HG03045 (cell line): ENCODE results near the gene RPS27.
"Not testable (repeated sequence)": the region's sequence is repeated elsewhere in the genome, so short reads cannot be mapped to it uniquely, and the experiment has no call there.

Experiments used
- ATAC-seq: cut with Tn5 transposase; IDR thresholded peaks from one replicate; pipeline ENCODE4 v1.9.1; 2021; ENCODE audit warnings: mild to moderate bottlenecking, moderate library complexity; ENCODE audit not compliant: unreplicated experiment

Gene RPS27

GRCh38 chr1:153960206-153960605, 30.4 kb upstream of the RPS27 start:
- no peak for ATAC-seq

GRCh38 chr1:153961421-153961820, 29.1 kb upstream of the RPS27 start:
- ATAC-seq: no peak

GRCh38 chr1:153962088-153963029, 28.2 kb upstream of the RPS27 start:
- no peak for ATAC-seq

- peak; percentile 57 for ATAC-seq
These were observed 27.3 kb upstream of the RPS27 start, which contains the start of gene SLC39A1 for GRCh38 chr1:153963030-153963849. Gene SLC39A1 (minus strand): TSS chr1:153963537. CDS start chr1:153962715, 822 bp downstream.

- peak; percentile 2 for ATAC-seq
These were observed 26.7 kb upstream of the RPS27 start for GRCh38 chr1:153963850-153964331.

GRCh38 chr1:153967107-153967999, 23.2 kb upstream of the RPS27 start, which contains the start of gene CREB3L4:
Gene CREB3L4 (plus strand): TSS chr1:153967902. CDS start chr1:153968526, 624 bp downstream.
- peak; percentile 70 for ATAC-seq

GRCh38 chr1:153968000-153968363, 22.6 kb upstream of the RPS27 start:
- ATAC-seq: no peak

- no peak for ATAC-seq
These were observed 22.2 kb upstream of the RPS27 start for GRCh38 chr1:153968408-153968807.

- ATAC-seq: no peak
These were observed 21.6 kb upstream of the RPS27 start for GRCh38 chr1:153968972-153969371.

- ATAC-seq: no peak
These were observed 20.2 kb upstream of the RPS27 start for GRCh38 chr1:153970346-153970745.

GRCh38 chr1:153973071-153973470, 17.5 kb upstream of the RPS27 start:
- ATAC-seq: no peak

GRCh38 chr1:153973525-153973924, 17.0 kb upstream of the RPS27 start:
- ATAC-seq: no peak

- no peak for ATAC-seq
These were observed 13.7 kb upstream of the RPS27 start for GRCh38 chr1:153976819-153977249.

- ATAC-seq: peak; percentile 71
These were observed 13.0 kb upstream of the RPS27 start, which contains the start of gene JTB for GRCh38 chr1:153977250-153978240. Gene JTB (minus strand): TSS chr1:153977674. CDS start chr1:153977252, 422 bp downstream.

- no peak for ATAC-seq
These were observed 12.2 kb upstream of the RPS27 start for GRCh38 chr1:153978274-153978909.

- not testable (repeated sequence) for ATAC-seq
These were observed 11.5 kb upstream of the RPS27 start for GRCh38 chr1:153979091-153979490.

GRCh38 chr1:153981735-153982134, 8.8 kb upstream of the RPS27 start:
- not testable (repeated sequence) for ATAC-seq

- no peak for ATAC-seq
These were observed 6.3 kb upstream of the RPS27 start for GRCh38 chr1:153984123-153984894.
